ENCODE data around the gene SEPTIN10.

GRCh38 chr2:109649736-109650695 is 36.2 kb upstream of the SEPTIN10 start:
- TF ChIP-seq GATA2 (IDR thresholded peaks at IDR 0.05; ENCODE audit: low read depth, low read length) = no peak
- no peak for TF ChIP-seq GATA3 (IDR thresholded peaks at IDR 0.05; ENCODE audit: low read depth, low read length)

All from SH-SY5Y (cell line).